ENCODE data around the gene GRB2.

DNA sequence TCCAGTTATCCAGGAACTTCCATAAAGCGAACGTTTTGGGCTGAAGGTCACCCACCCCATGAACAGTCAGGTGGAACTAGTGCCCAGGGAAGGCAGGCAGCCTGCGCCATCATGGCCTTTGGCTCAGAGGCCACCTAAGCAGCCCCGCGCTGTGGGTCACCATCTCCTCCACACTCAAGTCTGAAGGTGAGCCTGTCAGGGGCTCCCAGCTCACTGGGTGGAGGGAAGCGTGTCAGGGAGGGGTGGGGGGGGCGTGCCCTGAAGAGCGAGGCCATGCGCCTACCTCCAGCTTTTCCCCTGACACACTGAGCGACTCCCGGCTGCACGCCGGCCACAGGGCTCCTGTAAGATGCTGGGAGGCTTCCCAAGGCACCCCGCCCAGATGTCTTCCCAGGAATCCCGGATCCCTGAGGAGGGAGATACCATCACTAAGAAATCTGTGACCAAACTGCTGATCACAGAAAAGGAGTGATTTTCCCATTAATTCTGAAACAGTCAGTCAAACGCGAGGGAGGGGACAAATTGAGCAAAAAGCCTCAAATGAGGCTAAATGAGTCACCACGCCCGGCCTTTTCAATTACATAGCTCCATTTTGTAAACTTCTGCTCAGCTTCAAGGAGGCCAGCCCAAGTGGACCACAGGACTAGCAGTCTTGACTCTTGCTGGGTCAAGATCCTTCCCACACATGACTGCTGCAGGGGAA is 89.8 kb downstream of the GRB2 start:
- TF ChIP-seq, protein P1, sequence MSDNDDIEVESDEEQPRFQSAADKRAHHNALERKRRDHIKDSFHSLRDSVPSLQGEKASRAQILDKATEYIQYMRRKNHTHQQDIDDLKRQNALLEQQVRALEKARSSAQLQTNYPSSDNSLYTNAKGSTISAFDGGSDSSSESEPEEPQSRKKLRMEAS (CRISPR knock-in tag; IDR thresholded peaks at IDR 0.05): no peak
- TF ChIP-seq, protein P2, sequence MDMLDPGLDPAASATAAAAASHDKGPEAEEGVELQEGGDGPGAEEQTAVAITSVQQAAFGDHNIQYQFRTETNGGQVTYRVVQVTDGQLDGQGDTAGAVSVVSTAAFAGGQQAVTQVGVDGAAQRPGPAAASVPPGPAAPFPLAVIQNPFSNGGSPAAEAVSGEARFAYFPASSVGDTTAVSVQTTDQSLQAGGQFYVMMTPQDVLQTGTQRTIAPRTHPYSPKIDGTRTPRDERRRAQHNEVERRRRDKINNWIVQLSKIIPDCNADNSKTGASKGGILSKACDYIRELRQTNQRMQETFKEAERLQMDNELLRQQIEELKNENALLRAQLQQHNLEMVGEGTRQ (CRISPR knock-in tag; IDR thresholded peaks at IDR 0.05): no peak
- TF ChIP-seq, protein P3, sequence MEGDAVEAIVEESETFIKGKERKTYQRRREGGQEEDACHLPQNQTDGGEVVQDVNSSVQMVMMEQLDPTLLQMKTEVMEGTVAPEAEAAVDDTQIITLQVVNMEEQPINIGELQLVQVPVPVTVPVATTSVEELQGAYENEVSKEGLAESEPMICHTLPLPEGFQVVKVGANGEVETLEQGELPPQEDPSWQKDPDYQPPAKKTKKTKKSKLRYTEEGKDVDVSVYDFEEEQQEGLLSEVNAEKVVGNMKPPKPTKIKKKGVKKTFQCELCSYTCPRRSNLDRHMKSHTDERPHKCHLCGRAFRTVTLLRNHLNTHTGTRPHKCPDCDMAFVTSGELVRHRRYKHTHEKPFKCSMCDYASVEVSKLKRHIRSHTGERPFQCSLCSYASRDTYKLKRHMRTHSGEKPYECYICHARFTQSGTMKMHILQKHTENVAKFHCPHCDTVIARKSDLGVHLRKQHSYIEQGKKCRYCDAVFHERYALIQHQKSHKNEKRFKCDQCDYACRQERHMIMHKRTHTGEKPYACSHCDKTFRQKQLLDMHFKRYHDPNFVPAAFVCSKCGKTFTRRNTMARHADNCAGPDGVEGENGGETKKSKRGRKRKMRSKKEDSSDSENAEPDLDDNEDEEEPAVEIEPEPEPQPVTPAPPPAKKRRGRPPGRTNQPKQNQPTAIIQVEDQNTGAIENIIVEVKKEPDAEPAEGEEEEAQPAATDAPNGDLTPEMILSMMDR (IDR thresholded peaks at IDR 0.05): no peak
- no peak for TF ChIP-seq SP1 (CRISPR knock-in tag; conservative IDR thresholded peaks at IDR 0.05)
